Activated CD8-positive, alpha-beta T cell treated with anti-CD3 and anti-CD28 coated beads, Interleukin-2, amount 10 ng/mL, durations not matched to agents 7 days and 5 days (primary cell): ENCODE data around the gene SRBD1. TPM values are rescaled to one million over a fixed set of nuclear protein-coding genes. Genes with fewer than 3 reads are reported as not detected.

Experiments used
- ATAC-seq: fragments of 150-1000 bp; cut with Tn5 transposase; one replicate; pipeline ENCODE4 v1.10.0; 2021; ENCODE audit warnings: moderate library complexity
- CTCF ChIA-PET: fragments of 350-600 bp; sonication (Branson Sonifier 250); formaldehyde crosslinking; loops from one replicate; lab custom pipeline; 2021; ENCODE audit warnings: antibody characterized with exemption; lab: Charles Lee
- POLR2A ChIA-PET: fragments of 350-600 bp; sonication (Branson Sonifier 250); formaldehyde crosslinking; loops from one replicate; lab custom pipeline; 2021; ENCODE audit warnings: antibody characterized with exemption; lab: Charles Lee
- DNase-seq: peaks from one replicate; pipeline ENCODE4 v3.0.0-alpha.2; 2020
- H3K27ac Mint-ChIP-seq: one replicate; pipeline ENCODE4 v1.8.0; 2021; ENCODE audit warnings: mild to moderate bottlenecking, mixed read lengths
- H3K27me3 Mint-ChIP-seq: one replicate; pipeline ENCODE4 v1.8.0; 2021; ENCODE audit warnings: low read depth, mixed read lengths
- H3K36me3 Mint-ChIP-seq: one replicate; pipeline ENCODE4 v1.8.0; 2021; ENCODE audit warnings: low read depth, mixed read lengths
- H3K4me1 Mint-ChIP-seq: one replicate; pipeline ENCODE4 v1.8.0; 2021; ENCODE audit warnings: low read depth, mixed read lengths
- H3K4me3 Mint-ChIP-seq: one replicate; pipeline ENCODE4 v1.8.0; 2021; ENCODE audit warnings: mild to moderate bottlenecking, mixed read lengths
- H3K9me3 Mint-ChIP-seq: one replicate; pipeline ENCODE4 v1.8.0; 2022; ENCODE audit warnings: mixed read lengths; ENCODE audit not compliant: insufficient read depth
- total RNA-seq, 2 experiments: library from RNA; stranded (reverse); gene quantifications; one replicate each; pipeline ENCODE4 v1.2.3, GENCODE V29; 2021

The SRBD1 gene
- total RNA-seq, 2 experiments from 2014 or later = 19.2 to 22.7 TPM

GRCh38 chr2:45494275-45494977 lies 116.6 kb downstream of the SRBD1 start:
- ATAC-seq (no peak), DNase-seq (peak; percentile 32)
- no peak overlapping the region for H3K27ac Mint-ChIP-seq
- no peaks in the 10 kb centered on the region for H3K9me3 Mint-ChIP-seq
- H3K27me3 Mint-ChIP-seq = no peaks in the 10 kb centered on the region
- H3K4me3 Mint-ChIP-seq = no peak overlapping the region
- POLR2A ChIA-PET = no interaction called here
- no peaks in the 10 kb centered on the region for H3K36me3 Mint-ChIP-seq
- peaks cover 11% of the 10 kb centered on the region for H3K4me1 Mint-ChIP-seq
- CTCF ChIA-PET = interaction anchor here (0.7 to 3.1 kb wide), 19 partner anchors 9 to 519 kb away, joined by 3 to 56 read pairs (median 4); partner anchors contain the start of gene SRBD1

- Mint-ChIP-seq H3K4me3 (no peak overlapping the region), H3K27me3 (no peaks in the 10 kb centered on the region), H3K4me1 (no peaks in the 10 kb centered on the region), H3K36me3 (peaks cover 3% of the 10 kb centered on the region), H3K9me3 (no peaks in the 10 kb centered on the region), H3K27ac (no peak overlapping the region)
- ATAC-seq (no peak), DNase-seq (no peak)
- POLR2A ChIA-PET = no interaction called here
- CTCF ChIA-PET = interaction anchor here (1.0 to 1.6 kb wide), 3 partner anchors 9 to 503 kb away, joined by 3 to 5 read pairs (median 3); no protein-coding TSS in a partner anchor
These were observed 126.1 kb downstream of the SRBD1 start for GRCh38 chr2:45484965-45485364.

- Mint-ChIP-seq H3K36me3 (peaks cover 5% of the 10 kb centered on the region), H3K9me3 (no peaks in the 10 kb centered on the region), H3K4me3 (no peak overlapping the region), H3K27ac (no peak overlapping the region), H3K27me3 (no peaks in the 10 kb centered on the region), H3K4me1 (no peaks in the 10 kb centered on the region)
- CTCF ChIA-PET = no interaction called here
- DNase-seq (no peak), ATAC-seq (no peak)
- POLR2A ChIA-PET = no interaction called here
These were observed 127.1 kb downstream of the SRBD1 start for GRCh38 chr2:45483997-45484396.

- Mint-ChIP-seq H3K27me3 (no peaks in the 10 kb centered on the region), H3K36me3 (peaks cover 10% of the 10 kb centered on the region), H3K27ac (no peak overlapping the region), H3K9me3 (no peaks in the 10 kb centered on the region), H3K4me1 (no peaks in the 10 kb centered on the region), H3K4me3 (no peak overlapping the region)
- no peak for DNase-seq
- ATAC-seq = no peak
- POLR2A ChIA-PET = no interaction called here
- CTCF ChIA-PET = no interaction called here
These were observed 133.5 kb downstream of the SRBD1 start for GRCh38 chr2:45477546-45477945.

GRCh38 chr2:45470531-45470930 lies 140.5 kb downstream of the SRBD1 start:
- H3K9me3 Mint-ChIP-seq = no peaks in the 10 kb centered on the region
- H3K36me3 Mint-ChIP-seq = no peaks in the 10 kb centered on the region
- H3K27me3 Mint-ChIP-seq = no peaks in the 10 kb centered on the region
- H3K27ac Mint-ChIP-seq = no peak overlapping the region
- POLR2A ChIA-PET = no interaction called here
- ATAC-seq = no peak
- H3K4me3 Mint-ChIP-seq = no peak overlapping the region
- no peaks in the 10 kb centered on the region for H3K4me1 Mint-ChIP-seq
- CTCF ChIA-PET = no interaction called here
- DNase-seq = no peak

GRCh38 chr2:45469314-45470099 lies 141.6 kb downstream of the SRBD1 start:
- Mint-ChIP-seq H3K27ac (no peak overlapping the region), H3K4me3 (no peak overlapping the region), H3K4me1 (no peaks in the 10 kb centered on the region), H3K9me3 (no peaks in the 10 kb centered on the region), H3K27me3 (no peaks in the 10 kb centered on the region), H3K36me3 (no peaks in the 10 kb centered on the region)
- ChIA-PET POLR2A (no interaction called here), CTCF (no interaction called here)
- ATAC-seq (no peak), DNase-seq (no peak)

- POLR2A ChIA-PET = no interaction called here
- no peak overlapping the region for H3K4me3 Mint-ChIP-seq
These were observed 142.8 kb downstream of the SRBD1 start for GRCh38 chr2:45468279-45468678.

GRCh38 chr2:45466053-45466452 lies 145.0 kb downstream of the SRBD1 start:
- ChIA-PET POLR2A (no interaction called here), CTCF (no interaction called here)
- H3K4me1 Mint-ChIP-seq = no peaks in the 10 kb centered on the region
- peaks cover 2% of the 10 kb centered on the region for H3K36me3 Mint-ChIP-seq
- H3K27me3 Mint-ChIP-seq = no peaks in the 10 kb centered on the region
- ATAC-seq (no peak), DNase-seq (no peak)
- no peak overlapping the region for H3K27ac Mint-ChIP-seq
- H3K9me3 Mint-ChIP-seq = no peaks in the 10 kb centered on the region
- no peak overlapping the region for H3K4me3 Mint-ChIP-seq

More at GRCh38 chr2:45468279-45468678, 142.8 kb downstream of the SRBD1 start:
- Mint-ChIP-seq H3K27ac (no peak overlapping the region), H3K36me3 (no peaks in the 10 kb centered on the region), H3K27me3 (no peaks in the 10 kb centered on the region), H3K9me3 (no peaks in the 10 kb centered on the region), H3K4me1 (no peaks in the 10 kb centered on the region)
- DNase-seq = no peak
- CTCF ChIA-PET = interaction anchor here (0.7 kb wide), 1 partner anchor 170 kb away, joined by 3 read pairs; no protein-coding TSS in a partner anchor
- no peak for ATAC-seq

- Mint-ChIP-seq H3K9me3 (no peaks in the 10 kb centered on the region), H3K4me3 (no peak overlapping the region), H3K27ac (no peak overlapping the region), H3K36me3 (peaks cover 5% of the 10 kb centered on the region), H3K27me3 (no peaks in the 10 kb centered on the region), H3K4me1 (no peaks in the 10 kb centered on the region)
- no peak for ATAC-seq
- CTCF ChIA-PET = no interaction called here
- POLR2A ChIA-PET = no interaction called here
- DNase-seq = no peak
These were observed 150.2 kb downstream of the SRBD1 start for GRCh38 chr2:45460825-45461224.

- Mint-ChIP-seq H3K4me1 (no peaks in the 10 kb centered on the region), H3K27me3 (no peaks in the 10 kb centered on the region), H3K4me3 (no peak overlapping the region), H3K9me3 (no peaks in the 10 kb centered on the region), H3K27ac (no peak overlapping the region), H3K36me3 (peaks cover 5% of the 10 kb centered on the region)
- DNase-seq (no peak), ATAC-seq (no peak)
- CTCF ChIA-PET = no interaction called here
- POLR2A ChIA-PET = no interaction called here
These were observed 151.2 kb downstream of the SRBD1 start for GRCh38 chr2:45459860-45460259.

- Mint-ChIP-seq H3K36me3 (peaks cover 5% of the 10 kb centered on the region), H3K27ac (no peak overlapping the region), H3K9me3 (no peaks in the 10 kb centered on the region), H3K27me3 (no peaks in the 10 kb centered on the region), H3K4me3 (no peak overlapping the region), H3K4me1 (no peaks in the 10 kb centered on the region)
- DNase-seq (no peak), ATAC-seq (no peak)
- ChIA-PET CTCF (no interaction called here), POLR2A (no interaction called here)
These were observed 152.0 kb downstream of the SRBD1 start for GRCh38 chr2:45458909-45459563.
